Chondrocyte (in vitro differentiated cells): ENCODE data around the gene SCUBE3. TPM values are rescaled to one million over a fixed set of nuclear protein-coding genes. Genes with fewer than 3 reads are reported as not detected.

Experiments
- DNase-seq: peaks from one replicate; pipeline ENCODE4 v3.0.0; 2021; ENCODE audit warnings: mixed read lengths, low spot score
- H3K27ac Mint-ChIP-seq: one replicate; pipeline ENCODE4 v1.8.0; 2021; ENCODE audit warnings: mild to moderate bottlenecking, moderate library complexity, mixed read lengths; ENCODE audit not compliant: unreplicated experiment
- H3K27me3 Mint-ChIP-seq: 2 replicates; pipeline ENCODE4 v1.8.0; 2021; ENCODE audit warnings: low read depth, mixed read lengths
- H3K36me3 Mint-ChIP-seq: 2 replicates; pipeline ENCODE4 v1.8.0; 2021; ENCODE audit warnings: low read depth, mixed read lengths
- H3K4me1 Mint-ChIP-seq: 2 replicates; pipeline ENCODE4 v1.8.0; 2021; ENCODE audit warnings: low read depth, mild to moderate bottlenecking, mixed read lengths
- H3K4me3 Mint-ChIP-seq: one replicate; pipeline ENCODE4 v1.8.0; 2021; ENCODE audit warnings: mild to moderate bottlenecking, moderate library complexity, mixed read lengths; ENCODE audit not compliant: unreplicated experiment
- H3K9me3 Mint-ChIP-seq: 2 replicates; pipeline ENCODE4 v1.8.0; 2021; ENCODE audit warnings: low read depth, mixed read lengths
- total RNA-seq: library from RNA; stranded (reverse); gene quantifications from 3 replicates; pipeline ENCODE4 v1.2.1, GENCODE V29; 2021
- TF ChIP-seq, protein P1 (sequence below): fragments of 200-600 bp; sonication (generic); IDR thresholded peaks from 2 replicates; pipeline ENCODE4 v1.5.0; 2021; ENCODE audit warnings: antibody characterized with exemption, mild to moderate bottlenecking, moderate library complexity

SCUBE3 gene
- total RNA-seq, 1 donor from 2014 or later = 96.6 TPM

DNA sequence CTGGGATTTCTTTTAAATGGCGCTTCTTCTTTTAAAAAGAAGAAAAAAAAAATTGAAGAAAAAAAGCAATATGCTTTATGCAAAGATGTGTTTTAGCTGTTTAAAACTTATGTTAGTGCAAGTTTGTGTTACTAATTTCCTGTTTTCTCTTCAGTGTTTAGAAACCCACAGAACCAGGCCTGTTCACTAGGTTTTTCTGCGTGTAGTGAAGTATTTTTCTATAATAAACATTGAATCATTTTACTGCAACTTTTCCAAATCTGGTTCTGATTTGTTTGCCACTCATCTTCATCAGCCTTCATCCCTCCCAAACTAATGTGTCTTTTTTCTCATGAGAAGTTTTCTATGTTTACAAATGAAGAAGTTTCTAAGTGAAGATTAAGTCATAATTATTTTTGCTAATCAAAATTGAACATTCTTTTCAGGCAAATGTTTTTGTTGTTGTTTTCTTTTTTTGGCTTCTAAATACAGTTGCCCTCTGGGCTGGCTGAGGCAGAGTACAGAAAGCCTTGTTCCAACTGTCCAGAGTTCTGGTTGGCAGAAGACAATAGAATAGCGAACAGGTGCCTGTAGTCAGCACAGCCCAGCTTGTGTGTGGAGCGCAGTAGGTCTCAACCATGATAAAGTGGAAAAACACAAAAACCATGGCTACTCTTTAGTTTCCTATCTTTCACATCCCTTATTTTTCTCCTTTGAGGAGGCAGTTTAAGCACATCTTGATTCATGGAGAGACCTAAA, 60.2 kb downstream of the SCUBE3 start:
- TF ChIP-seq, protein P1, sequence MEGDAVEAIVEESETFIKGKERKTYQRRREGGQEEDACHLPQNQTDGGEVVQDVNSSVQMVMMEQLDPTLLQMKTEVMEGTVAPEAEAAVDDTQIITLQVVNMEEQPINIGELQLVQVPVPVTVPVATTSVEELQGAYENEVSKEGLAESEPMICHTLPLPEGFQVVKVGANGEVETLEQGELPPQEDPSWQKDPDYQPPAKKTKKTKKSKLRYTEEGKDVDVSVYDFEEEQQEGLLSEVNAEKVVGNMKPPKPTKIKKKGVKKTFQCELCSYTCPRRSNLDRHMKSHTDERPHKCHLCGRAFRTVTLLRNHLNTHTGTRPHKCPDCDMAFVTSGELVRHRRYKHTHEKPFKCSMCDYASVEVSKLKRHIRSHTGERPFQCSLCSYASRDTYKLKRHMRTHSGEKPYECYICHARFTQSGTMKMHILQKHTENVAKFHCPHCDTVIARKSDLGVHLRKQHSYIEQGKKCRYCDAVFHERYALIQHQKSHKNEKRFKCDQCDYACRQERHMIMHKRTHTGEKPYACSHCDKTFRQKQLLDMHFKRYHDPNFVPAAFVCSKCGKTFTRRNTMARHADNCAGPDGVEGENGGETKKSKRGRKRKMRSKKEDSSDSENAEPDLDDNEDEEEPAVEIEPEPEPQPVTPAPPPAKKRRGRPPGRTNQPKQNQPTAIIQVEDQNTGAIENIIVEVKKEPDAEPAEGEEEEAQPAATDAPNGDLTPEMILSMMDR = no peak
- no peak for DNase-seq
- Mint-ChIP-seq H3K36me3 (no peaks in the 10 kb centered on the region), H3K27ac (no peak overlapping the region), H3K9me3 (no peaks in the 10 kb centered on the region), H3K4me3 (no peak overlapping the region), H3K4me1 (peaks cover 12% of the 10 kb centered on the region), H3K27me3 (no peaks in the 10 kb centered on the region)

DNA sequence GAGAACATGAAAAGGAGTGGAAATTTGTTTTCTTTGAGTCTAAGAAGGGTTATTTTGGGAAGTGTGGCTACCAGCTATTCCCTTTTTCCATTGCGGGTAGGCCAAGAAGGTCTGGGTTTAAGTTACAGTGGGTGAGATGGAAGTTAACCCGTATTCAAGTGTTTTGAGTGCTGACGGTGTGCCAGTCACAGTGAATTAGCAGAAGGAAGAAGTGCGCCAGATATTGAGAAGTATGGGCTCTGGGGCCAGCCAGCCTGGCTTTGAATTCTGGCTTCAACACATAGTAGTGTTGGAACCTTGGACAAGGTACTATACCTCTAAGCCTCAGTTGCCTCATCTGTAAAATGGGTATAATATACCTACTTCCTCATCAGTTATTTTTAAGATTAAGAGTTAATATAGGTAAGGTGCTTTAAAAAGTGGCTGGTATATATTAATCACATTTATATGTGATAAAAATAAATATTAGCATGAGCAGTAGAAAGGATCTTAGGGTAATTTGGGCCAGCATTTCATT, 62.0 kb downstream of the SCUBE3 start:
- Mint-ChIP-seq H3K9me3 (no peaks in the 10 kb centered on the region), H3K27ac (no peak overlapping the region), H3K4me1 (peaks cover 16% of the 10 kb centered on the region), H3K36me3 (no peaks in the 10 kb centered on the region), H3K4me3 (no peak overlapping the region), H3K27me3 (no peaks in the 10 kb centered on the region)
- no peak for DNase-seq
- TF ChIP-seq, protein P1 = no peak

DNA sequence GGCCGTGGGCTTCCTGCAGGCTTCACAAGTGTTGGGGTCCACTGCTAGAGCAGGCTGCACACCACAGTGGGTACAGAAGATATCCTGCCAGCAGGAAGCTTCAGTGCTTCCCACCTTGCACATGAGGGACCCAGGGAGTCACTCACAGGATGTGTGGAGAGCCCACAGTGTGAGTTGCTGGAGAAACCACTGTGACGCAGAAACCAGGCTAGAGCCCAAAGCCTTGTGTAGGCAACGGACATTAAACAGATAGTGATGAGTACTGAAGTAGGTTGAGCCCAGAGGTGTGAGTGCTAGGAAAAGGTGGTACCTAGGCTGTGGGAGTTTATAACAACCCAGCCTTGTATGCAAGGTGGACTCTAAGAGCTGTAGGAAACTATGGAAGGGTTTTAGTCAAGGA, 65.0 kb downstream of the SCUBE3 start:
- H3K4me1 Mint-ChIP-seq = peaks cover 21% of the 10 kb centered on the region
- H3K27me3 Mint-ChIP-seq = no peaks in the 10 kb centered on the region
- H3K9me3 Mint-ChIP-seq = no peaks in the 10 kb centered on the region

DNA sequence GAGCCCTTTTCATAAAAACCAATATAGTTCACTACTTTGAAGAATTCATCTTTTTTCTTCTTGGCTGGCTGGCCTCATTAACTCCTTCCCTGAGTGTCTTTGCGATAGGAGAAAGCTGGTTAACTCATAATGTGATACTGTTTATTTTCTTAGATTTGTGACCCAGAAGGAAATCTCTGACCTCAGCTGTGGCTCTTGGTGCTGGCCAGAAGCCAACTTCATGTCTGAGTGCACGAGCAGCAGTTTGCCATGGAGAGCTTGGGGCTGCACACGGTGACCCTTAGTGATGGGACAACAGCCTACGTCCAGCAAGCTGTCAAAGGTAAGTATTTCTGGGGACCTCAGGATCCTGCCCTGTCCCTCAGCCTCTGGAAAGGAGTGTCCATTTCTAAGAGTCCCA, 67.1 kb downstream of the SCUBE3 start:
- no peak overlapping the region for H3K4me3 Mint-ChIP-seq
- H3K27ac Mint-ChIP-seq = no peak overlapping the region
- no peaks in the 10 kb centered on the region for H3K27me3 Mint-ChIP-seq
- H3K4me1 Mint-ChIP-seq = peaks cover 8% of the 10 kb centered on the region
- no peaks in the 10 kb centered on the region for H3K9me3 Mint-ChIP-seq
- no peak for DNase-seq
- TF ChIP-seq, protein P1 = no peak
- H3K36me3 Mint-ChIP-seq = peaks cover 18% of the 10 kb centered on the region

More for the DNA sequence above, 65.0 kb downstream of the SCUBE3 start:
- H3K4me3 Mint-ChIP-seq = no peak overlapping the region
- peaks cover 13% of the 10 kb centered on the region for H3K36me3 Mint-ChIP-seq
- H3K27ac Mint-ChIP-seq = no peak overlapping the region
- DNase-seq = no peak
- TF ChIP-seq, protein P1 = no peak

DNA sequence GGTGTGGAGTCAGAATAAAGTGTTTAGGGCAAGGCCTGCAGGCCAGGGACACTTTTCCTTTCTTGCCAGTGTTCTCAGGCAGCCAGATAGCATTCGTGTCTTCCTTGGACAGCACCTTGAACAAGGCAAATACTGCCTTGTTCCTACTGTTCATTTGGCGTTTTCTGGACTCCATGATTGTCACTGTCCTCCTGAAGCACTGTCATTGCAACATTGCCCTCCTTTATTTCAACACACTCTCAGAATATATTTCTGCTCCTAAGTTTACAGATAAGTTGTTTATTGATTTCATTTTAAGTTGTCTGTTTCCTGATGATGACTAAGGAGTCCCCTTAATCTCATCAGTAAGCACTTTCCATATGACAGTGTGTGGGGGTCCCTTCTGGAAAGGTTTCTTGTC, 68.7 kb downstream of the SCUBE3 start:
- Mint-ChIP-seq H3K27ac (no peak overlapping the region), H3K4me1 (peaks cover 8% of the 10 kb centered on the region), H3K4me3 (no peak overlapping the region), H3K27me3 (no peaks in the 10 kb centered on the region), H3K36me3 (peaks cover 30% of the 10 kb centered on the region), H3K9me3 (no peaks in the 10 kb centered on the region)
- no peak for DNase-seq
- TF ChIP-seq, protein P1 = no peak
